NCI-H82 treated with DMSO at 0.1 percent for 48 hours (cell line): ENCODE data around the gene CAMKK2.
"Not testable (repeated sequence)": the region's sequence is repeated elsewhere in the genome, so short reads cannot be mapped to it uniquely, and the experiment has no call there.

Experiments used
- DNase-seq: peaks from one replicate; lab custom pipeline; 2025; ENCODE audit not compliant: unreplicated experiment; lab: John Stamatoyannopoulos, UW

The CAMKK2 gene

GRCh38 chr12:121202407-121203355, 93.8 kb downstream of the CAMKK2 start:
- DNase-seq: peak; percentile 17

- DNase-seq: not testable (repeated sequence)
Observed at GRCh38 chr12:121201140-121201539, 95.4 kb downstream of the CAMKK2 start.

- no peak for DNase-seq
Observed at GRCh38 chr12:121198949-121199348, 97.6 kb downstream of the CAMKK2 start.

- no peak for DNase-seq
Observed at GRCh38 chr12:121196902-121197301, 99.6 kb downstream of the CAMKK2 start.

GRCh38 chr12:121191151-121191550, 105.4 kb downstream of the CAMKK2 start:
- DNase-seq: no peak

GRCh38 chr12:121190523-121191031, 105.9 kb downstream of the CAMKK2 start:
- no peak for DNase-seq

GRCh38 chr12:121189619-121190155, 106.8 kb downstream of the CAMKK2 start:
- DNase-seq: no peak

GRCh38 chr12:121189131-121189530, 107.4 kb downstream of the CAMKK2 start:
- DNase-seq: no peak

GRCh38 chr12:121188227-121188626, 108.3 kb downstream of the CAMKK2 start:
- no peak for DNase-seq
